ENCODE data around the gene ARMC8.

ARMC8 gene

DNA sequence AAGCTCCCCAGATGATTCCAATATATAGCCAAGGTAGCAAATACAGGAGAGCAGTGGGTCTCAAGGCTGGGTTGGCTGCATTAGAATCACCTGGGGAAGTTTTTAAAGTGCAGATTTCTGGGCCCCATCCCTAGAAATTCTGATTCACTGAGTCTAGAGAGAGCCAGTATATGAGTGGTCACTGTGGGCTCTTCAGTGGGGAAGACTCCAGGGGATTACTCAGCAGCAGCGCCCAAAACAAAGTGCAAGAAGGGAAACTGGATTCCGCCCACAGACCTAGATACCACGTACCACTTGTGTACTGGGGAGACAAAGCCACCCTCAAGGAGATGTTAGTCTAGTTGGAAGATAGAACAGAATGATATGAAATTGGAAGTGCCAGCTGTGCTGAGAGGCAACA lies 102.6 kb downstream of the ARMC8 start:
- TF ChIP-seq, protein P1, sequence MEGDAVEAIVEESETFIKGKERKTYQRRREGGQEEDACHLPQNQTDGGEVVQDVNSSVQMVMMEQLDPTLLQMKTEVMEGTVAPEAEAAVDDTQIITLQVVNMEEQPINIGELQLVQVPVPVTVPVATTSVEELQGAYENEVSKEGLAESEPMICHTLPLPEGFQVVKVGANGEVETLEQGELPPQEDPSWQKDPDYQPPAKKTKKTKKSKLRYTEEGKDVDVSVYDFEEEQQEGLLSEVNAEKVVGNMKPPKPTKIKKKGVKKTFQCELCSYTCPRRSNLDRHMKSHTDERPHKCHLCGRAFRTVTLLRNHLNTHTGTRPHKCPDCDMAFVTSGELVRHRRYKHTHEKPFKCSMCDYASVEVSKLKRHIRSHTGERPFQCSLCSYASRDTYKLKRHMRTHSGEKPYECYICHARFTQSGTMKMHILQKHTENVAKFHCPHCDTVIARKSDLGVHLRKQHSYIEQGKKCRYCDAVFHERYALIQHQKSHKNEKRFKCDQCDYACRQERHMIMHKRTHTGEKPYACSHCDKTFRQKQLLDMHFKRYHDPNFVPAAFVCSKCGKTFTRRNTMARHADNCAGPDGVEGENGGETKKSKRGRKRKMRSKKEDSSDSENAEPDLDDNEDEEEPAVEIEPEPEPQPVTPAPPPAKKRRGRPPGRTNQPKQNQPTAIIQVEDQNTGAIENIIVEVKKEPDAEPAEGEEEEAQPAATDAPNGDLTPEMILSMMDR (IDR thresholded peaks at IDR 0.05; ENCODE audit: control insufficient read depth, extremely low read depth, insufficient read depth) = no peak
- no peak for DNase-seq (ENCODE audit: low read depth)
- no peak overlapping the region for H3K4me3 ChIP-seq (ENCODE audit: low read depth, low read length)

DNA sequence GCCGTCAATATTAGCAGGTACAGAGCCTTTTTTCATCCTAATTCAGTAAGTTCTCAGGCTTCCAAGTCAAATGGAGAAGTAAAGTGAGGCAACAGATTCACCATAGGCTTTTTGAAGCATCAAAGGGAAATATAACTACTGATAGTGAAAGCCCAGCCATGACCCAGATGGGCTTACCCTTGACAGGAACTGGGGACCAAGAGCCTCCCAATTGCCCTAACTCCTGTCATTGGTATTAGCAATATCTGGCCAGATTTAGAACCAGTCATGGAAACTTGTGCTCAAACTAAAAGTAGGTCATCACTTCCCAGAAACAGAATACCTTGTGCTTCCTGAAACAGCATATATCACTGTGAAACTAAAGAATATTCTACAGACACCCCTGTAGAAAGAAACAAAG lies 109.5 kb downstream of the ARMC8 start:
- TF ChIP-seq, protein P1 (IDR thresholded peaks at IDR 0.05; ENCODE audit: control insufficient read depth, extremely low read depth, insufficient read depth) = no peak
- DNase-seq (ENCODE audit: low read depth) = no peak
- H3K4me3 ChIP-seq (ENCODE audit: low read depth, low read length) = no peak overlapping the region

DNA sequence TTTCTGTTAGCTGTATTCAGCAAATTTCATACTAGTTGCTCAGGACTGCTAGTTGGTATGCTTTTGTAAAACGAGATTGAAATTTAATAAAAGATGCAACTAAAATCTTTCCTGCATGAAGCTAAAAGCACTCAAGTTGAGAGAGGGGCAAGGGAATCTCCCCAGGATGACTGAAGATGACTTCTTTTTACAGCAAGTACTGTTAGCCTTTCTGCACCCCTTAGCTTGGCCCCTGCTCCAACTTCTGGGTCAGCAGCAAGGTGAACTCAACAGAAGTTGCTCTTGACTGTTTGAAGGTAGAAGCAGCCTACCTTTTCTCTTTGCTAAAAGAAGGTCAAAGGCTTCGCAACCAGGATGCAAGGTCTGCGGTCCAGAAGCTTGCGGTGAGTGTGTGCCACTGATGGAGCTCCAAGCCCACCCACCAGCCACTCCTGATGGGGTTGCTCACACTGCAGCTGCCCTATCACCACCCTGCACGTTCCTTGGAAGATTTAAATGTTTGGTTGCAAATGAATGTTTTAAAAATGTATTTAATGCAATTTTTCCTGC lies 110.0 kb downstream of the ARMC8 start:
- DNase-seq (ENCODE audit: low read depth) = no peak
- H3K4me3 ChIP-seq (ENCODE audit: low read depth, low read length) = no peak overlapping the region
- TF ChIP-seq, protein P1 (IDR thresholded peaks at IDR 0.05; ENCODE audit: control insufficient read depth, extremely low read depth, insufficient read depth) = no peak

DNA sequence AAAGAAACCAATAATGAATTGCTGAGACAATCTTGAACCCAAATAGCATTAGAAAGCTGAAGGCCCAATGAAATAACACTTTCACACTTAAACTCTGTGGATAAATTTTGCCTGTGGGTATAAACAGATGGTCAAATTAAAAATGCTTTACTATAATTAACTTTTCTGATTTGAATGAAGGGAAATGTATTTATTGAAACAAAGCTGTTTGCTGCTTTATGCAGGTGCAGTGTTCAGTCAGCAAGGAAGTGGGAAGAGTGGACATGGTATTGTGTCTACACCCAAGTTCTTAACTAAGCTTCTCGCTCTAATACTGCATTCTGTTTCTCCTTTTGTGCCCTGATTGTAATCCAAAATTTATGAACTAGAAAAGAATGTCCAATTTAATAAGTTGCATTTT lies 110.8 kb downstream of the ARMC8 start:
- TF ChIP-seq, protein P1 (IDR thresholded peaks at IDR 0.05; ENCODE audit: control insufficient read depth, extremely low read depth, insufficient read depth) = no peak
- no peak overlapping the region for H3K4me3 ChIP-seq (ENCODE audit: low read depth, low read length)
- DNase-seq (ENCODE audit: low read depth) = no peak

DNA sequence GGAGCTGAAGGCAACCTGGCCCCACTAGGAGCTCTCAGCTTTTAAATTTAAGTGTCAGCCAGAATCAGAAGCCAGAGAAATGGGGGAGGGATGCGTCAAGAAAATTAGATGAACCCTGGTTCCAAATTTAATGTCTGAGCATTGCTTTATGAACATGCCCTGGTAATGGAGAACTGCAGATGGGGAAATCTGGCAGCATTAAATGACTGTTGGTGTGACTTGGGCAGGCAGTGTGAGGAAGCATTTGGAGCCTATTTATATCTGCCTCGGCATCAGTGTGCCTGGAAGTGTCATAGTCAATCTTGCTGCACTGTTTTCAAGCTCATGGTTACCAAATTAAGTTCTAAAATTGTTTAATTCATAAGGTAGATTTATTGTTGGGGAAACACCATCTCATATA lies 113.5 kb downstream of the ARMC8 start:
- H3K4me3 ChIP-seq (ENCODE audit: low read depth, low read length) = no peak overlapping the region
- TF ChIP-seq, protein P1 (IDR thresholded peaks at IDR 0.05; ENCODE audit: control insufficient read depth, extremely low read depth, insufficient read depth) = no peak
- DNase-seq (ENCODE audit: low read depth) = no peak

DNA sequence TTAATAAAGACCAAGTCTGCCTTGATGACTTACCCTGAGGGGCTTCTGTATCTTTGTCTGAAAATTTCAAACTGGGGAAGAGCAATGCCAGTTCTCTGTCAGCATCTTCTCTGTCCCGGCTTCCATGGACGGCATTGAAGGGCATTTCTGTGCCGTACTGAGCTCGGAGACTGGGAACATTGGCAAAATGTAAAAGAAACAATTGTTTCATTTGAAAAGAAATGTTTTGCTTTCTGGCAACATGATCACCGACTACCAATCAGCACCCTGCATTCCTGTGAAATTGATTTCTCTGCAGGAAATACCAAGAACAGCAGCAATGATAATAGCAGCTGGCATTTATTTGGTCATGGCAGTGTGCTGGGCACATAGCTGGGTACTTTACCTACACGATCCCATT lies 116.4 kb downstream of the ARMC8 start:
- no peak for DNase-seq (ENCODE audit: low read depth)
- TF ChIP-seq, protein P1 (IDR thresholded peaks at IDR 0.05; ENCODE audit: control insufficient read depth, extremely low read depth, insufficient read depth) = no peak
- H3K4me3 ChIP-seq (ENCODE audit: low read depth, low read length) = no peak overlapping the region

DNA sequence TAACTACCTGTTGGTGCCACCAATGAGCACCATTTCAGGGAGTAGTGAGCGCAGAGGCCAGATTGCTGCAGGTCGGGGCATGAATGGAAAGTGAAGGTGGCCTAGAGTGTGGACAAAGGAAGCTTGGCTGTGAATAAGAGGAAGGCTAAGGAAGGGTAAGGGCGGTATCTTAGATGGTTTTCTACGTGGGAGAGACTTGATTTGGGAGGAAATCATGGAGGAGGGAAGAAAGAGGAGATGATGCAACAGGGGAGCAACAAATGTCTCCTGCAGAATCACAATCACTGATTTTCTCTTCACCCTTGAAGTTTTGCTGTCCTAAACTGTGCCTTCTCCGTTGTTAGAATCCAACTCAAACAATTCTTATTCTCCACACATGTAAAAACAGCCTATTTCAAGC lies 120.8 kb downstream of the ARMC8 start:
- TF ChIP-seq, protein P1 (IDR thresholded peaks at IDR 0.05; ENCODE audit: control insufficient read depth, extremely low read depth, insufficient read depth) = no peak
- no peak for DNase-seq (ENCODE audit: low read depth)

More for the DNA sequence above, 120.8 kb downstream of the ARMC8 start:
- H3K4me3 ChIP-seq (ENCODE audit: low read depth, low read length) = no peak overlapping the region
